Measurements from ENCODE around the gene MCM3AP.

The MCM3AP gene

DNA sequence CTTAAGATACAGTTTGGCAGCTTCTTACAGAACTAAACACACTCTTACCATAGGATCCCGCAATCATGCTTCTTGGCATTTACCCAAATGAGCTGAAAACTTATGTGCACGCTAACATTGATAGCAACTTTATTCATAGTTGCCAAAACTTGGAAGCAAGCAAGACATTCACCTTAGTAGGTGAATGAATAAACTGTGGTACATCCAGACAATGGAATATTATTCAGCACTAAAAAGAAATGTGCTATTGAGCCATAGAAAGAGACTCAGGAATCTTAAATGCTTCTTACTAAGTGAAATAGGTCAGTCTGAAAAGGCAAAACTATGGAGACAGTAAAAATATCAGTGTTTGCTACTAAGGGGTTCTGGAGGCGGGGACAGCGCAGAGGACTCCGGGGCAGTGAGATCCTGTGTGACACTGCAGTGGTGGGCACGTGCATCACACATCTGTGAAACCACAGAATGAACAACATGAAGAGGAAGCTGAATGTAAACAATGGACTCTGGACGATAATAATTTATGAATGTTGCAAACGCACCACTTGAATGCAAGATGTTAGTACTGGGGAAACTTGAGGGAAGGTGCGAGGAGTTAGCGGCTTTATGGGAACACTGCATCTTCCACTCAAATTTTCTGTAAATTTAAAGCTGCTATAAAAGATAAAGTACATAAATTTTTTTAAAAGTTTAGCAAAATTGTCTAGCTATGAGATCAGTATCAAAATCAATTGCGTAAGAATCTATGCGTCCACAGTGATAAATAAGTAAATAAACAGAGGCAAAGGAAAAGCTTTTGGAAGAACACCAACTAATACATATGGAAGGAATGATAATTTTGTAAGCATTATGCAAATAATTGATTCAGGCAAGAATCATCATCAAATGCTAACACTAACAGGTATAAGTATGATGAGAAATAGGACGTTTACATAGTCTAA lies 85.7 kb downstream of the MCM3AP start:
- no peak for DNase-seq

- DNase-seq = no peak
These were observed 88.7 kb downstream of the MCM3AP start for GRCh38 chr21:46196733-46197132.

GRCh38 chr21:46195595-46196195 lies 89.7 kb downstream of the MCM3AP start:
- DNase-seq = no peak

DNA sequence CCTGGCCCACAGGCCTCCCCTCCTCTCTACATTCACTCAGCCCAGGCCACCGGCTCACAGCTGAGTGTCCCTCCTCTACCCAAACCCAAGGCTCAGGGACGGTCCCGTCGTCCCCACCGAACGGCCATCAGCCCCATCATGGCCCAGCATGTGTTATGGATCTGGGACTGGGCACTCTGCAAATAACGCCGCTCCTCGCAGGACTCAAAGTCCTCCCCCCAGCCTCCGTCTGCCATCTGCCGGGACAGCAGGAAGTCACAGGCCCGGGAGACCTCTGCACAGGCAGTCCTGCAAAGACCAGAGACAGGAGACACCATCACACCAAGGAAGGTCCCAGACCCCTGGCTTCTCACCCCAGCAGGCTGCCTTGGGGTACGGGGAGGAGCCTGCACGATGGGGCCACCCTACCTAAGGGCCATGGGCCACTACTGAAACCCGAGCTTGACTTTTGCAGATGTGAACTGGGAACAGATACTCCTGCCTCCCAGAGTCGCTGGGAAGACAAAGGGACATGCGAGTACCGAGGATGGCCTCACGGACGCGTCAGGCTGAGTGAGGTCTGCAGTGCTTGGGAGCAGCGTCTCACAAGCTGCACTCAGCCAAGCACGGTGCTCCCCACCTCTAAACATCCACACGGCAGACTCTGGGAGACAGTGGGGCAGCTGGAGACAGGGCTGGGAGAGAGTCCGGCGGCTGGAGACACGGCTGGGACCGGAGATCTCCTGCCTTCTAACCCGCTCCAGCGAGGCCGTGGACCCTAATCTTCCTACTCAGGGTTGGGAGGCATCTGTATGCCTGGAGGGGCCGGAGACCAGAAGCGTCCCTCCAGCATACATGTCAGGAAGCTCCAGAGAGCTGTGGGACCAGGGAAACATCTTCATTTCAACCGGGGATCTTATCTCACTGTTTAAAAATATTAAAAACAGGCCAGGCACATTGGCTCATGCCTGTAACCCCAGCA lies 90.8 kb downstream of the MCM3AP start:
- no peak for DNase-seq

- no peak for DNase-seq
These were observed 91.5 kb downstream of the MCM3AP start for GRCh38 chr21:46193829-46194373.

- DNase-seq = no peak
These were observed 93.5 kb downstream of the MCM3AP start for GRCh38 chr21:46191686-46192575.

DNA sequence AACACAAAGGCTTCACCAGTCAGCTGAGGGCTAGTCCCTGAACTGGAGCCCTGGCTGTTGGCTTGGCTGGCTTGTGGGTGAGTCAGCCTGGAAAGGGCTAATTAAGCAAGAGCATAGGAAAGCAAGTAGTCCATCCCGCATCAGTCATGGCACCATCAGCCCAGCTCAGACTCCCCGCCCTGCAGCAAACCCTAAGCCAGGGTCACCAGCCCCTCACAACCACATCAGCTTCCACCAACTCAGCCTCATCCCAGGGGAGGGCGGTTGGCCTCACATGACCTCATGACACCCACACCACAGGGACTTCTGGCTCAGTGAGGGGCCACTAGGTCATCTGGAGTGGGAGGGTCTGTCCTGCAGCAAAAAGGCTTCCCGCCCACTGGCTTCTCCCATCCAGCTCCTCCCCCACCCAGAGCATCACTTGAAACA lies 94.1 kb downstream of the MCM3AP start:
- DNase-seq = no peak

DNA sequence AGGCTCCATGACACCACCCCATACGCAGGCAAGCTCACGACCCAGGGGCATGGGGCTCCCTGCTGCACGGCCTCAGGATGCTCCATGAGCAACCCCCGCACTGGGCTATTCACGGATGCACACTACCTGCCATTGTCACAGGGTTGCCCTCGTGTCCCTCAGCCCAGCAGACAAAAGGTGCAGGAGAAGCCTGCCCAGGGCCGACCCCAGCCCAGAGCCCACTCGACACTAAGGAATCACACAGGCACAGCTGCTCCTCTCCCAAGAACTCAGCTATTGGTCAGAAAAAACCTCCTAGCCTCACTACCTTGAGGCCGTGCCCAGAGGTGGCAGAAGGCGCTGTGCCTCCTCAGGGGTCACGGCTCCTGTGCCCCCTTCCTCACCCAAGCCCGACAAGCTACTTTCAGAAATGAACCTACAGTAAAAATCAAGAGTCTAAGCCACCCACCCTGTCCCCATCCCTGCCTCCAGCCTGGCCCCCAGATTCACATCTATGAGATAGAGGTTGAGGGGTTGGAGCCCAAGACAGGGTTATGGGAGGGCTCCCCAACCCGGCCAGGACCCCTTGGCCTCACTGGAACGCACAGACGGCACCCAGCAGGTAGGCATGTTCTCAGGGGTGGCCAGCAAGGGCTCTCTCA lies 94.8 kb downstream of the MCM3AP start:
- no peak for DNase-seq

DNA sequence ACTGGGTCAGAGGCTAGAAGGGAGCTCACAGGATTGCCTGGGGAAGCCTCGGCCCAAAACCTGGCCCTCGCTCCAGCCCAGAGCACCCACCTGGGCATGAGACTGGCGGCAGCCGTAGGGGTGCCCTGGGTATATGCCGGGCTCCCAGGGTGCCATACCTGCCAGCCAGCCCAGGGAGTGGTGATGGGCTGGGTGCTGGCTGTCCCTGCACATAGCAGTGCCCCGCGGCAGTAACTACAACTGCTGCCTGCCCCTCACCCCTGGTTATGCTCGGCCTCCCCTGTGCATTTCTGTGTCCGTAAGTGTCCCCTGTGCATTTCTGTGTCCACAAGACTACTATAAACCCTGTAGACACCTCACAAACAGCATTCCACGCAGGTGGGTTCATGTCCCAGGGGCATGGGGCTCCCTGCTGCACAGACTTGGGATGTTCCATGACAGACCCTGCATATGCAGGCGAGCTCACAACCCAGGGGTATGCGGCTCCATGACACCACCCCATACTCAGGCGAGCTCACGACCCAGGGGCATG lies 95.4 kb downstream of the MCM3AP start:
- no peak for DNase-seq

DNA sequence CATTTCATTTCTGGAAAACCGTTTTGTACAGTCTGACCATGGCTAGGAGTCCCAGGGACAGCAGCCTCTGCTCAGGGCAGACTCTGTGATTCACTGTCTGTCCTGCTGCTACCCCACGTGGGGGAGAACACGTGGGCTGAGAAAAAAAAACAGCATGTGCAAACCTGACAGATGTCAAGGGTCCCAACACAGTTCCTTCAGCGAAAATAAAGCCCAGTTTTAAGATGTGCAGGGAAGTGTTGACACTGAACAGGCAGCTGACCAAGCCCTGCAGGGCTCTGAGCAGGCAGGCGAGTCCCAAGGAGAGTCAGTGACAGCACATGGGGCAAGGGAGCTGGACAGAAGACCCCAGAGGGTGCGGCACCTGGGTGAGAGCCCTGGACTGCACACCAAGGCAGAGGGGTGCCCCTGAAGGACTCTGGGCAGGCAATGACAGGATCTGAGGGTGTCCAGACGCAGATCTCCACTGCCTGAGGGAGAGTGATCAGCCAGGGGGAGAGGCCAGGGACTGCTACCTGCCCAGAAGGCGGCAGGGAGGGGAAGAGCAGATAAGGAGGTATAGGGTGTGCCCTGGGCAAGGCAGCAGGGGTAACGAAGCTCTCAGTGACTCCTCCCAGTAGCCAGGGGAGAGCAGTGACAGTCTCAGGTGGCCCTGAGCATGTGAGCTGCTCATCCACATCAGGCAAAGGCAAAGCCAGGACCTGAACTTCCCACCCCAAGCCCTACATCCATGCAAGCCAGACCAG lies 96.0 kb downstream of the MCM3AP start:
- DNase-seq = no peak

GRCh38 chr21:46188226-46189212 lies 96.9 kb downstream of the MCM3AP start:
- no peak for DNase-seq

GRCh38 chr21:46187814-46188213 lies 97.6 kb downstream of the MCM3AP start:
- no peak for DNase-seq

GRCh38 chr21:46187261-46187660 lies 98.2 kb downstream of the MCM3AP start:
- no peak for DNase-seq

- DNase-seq = no peak
These were observed 99.7 kb downstream of the MCM3AP start for GRCh38 chr21:46185716-46186115.

All from stimulated activated CD4-positive, alpha-beta T cell treated with anti-CD3 and anti-CD28 coated beads, Interleukin-4, amount 100 ng/mL, for 4 hours (primary cell).